Stimulated activated naive CD8-positive, alpha-beta T cell treated with anti-CD3 and anti-CD28 coated beads, Interleukin-15, amount 100 ng/mL, for 72 hours (primary cell): ENCODE data around the gene JARID2.

ENCODE experiments used
- ATAC-seq: fragments of 150-1000 bp; cut with Tn5 transposase; 2 replicates; pipeline ENCODE4 v1.10.0; 2021; ENCODE audit warnings: mild to moderate bottlenecking, moderate library complexity
- DNase-seq, 2 donors: peaks; one replicate each; pipeline ENCODE4 v3.0.0; 2021 to 2022
- H3K27ac Mint-ChIP-seq, 2 donors: one replicate each; pipeline ENCODE4 v1.8.0; 2022; ENCODE audit warnings: mild to moderate bottlenecking in 2 of 2, mixed read lengths in 2 of 2, moderate library complexity in 2 of 2
- H3K27me3 Mint-ChIP-seq: one replicate; pipeline ENCODE4 v1.8.0; 2022; ENCODE audit warnings: mixed read lengths
- H3K4me1 Mint-ChIP-seq: one replicate; pipeline ENCODE4 v1.8.0; 2022; ENCODE audit warnings: mild to moderate bottlenecking, mixed read lengths
- H3K4me3 Mint-ChIP-seq, 2 donors: one replicate each; pipeline ENCODE4 v1.8.0; 2022; ENCODE audit warnings: mild to moderate bottlenecking in 2 of 2, mixed read lengths in 2 of 2, moderate library complexity in 1 of 2
- H3K9me3 Mint-ChIP-seq, 2 donors: one replicate each; pipeline ENCODE4 v1.8.0; 2022; ENCODE audit warnings: mixed read lengths in 2 of 2

Gene JARID2

GRCh38 chr6:15336900-15337560 is 91.2 kb downstream of the JARID2 start:
- H3K4me3 Mint-ChIP-seq = peak overlapping the region; percentile 12 to 42
- H3K4me1 Mint-ChIP-seq = peaks cover 94% of the 10 kb centered on the region
- no peaks in the 10 kb centered on the region for H3K27me3 Mint-ChIP-seq
- DNase-seq = no peak
- no peak for ATAC-seq
- peak overlapping the region; percentile 7 to 13 for H3K27ac Mint-ChIP-seq
- no peaks in the 10 kb centered on the region for H3K9me3 Mint-ChIP-seq

DNA sequence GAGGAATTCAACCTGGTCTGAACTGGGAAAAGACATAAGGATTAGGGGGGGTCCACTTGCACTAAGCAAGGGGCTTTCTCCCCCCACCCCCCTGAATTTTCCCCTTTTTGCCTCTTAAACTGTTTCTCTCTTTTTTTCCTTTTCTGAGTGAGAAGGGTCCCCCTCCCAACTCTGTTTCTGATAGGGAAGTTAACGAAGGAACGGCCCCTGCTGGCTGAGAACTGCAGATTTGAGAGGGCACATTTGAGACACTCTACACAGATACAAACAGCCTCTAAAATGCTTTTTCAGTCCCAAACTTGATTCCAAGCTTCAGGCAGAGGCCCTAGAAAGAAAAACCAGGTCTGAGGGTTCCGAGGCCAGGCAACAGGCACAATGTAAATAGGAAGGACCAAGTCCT is 91.7 kb downstream of the JARID2 start:
- no peaks in the 10 kb centered on the region for H3K27me3 Mint-ChIP-seq
- no peak overlapping the region for H3K4me3 Mint-ChIP-seq
- ATAC-seq (no peak), DNase-seq (no peak)
- peaks cover 93% of the 10 kb centered on the region for H3K4me1 Mint-ChIP-seq
- H3K9me3 Mint-ChIP-seq = no peaks in the 10 kb centered on the region
- no peak overlapping the region for H3K27ac Mint-ChIP-seq

- no peak for ATAC-seq
- H3K27me3 Mint-ChIP-seq = no peaks in the 10 kb centered on the region
These were observed 92.6 kb downstream of the JARID2 start for GRCh38 chr6:15338476-15338875.

DNA sequence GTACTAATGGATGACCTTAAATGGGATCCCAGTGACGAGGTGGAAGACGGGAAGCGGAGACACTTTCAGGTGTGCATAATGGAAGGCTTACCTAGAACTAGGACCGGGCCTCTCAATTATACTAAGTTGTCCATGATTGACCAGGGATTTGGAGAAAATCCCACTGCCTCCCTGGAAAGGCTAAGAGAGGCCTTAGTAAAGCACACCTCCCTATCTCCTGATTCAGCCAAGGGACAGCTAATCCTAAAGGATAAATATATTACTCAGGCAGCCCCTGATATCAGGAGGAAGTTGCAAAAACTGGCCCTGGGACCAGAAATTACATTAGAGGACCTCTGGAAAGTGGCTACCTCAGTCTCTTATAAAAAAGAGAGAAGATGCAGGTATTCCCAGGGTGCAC is 93.2 kb downstream of the JARID2 start:
- Mint-ChIP-seq H3K4me3 (no peak overlapping the region), H3K27ac (no peak overlapping the region), H3K9me3 (no peaks in the 10 kb centered on the region), H3K27me3 (no peaks in the 10 kb centered on the region), H3K4me1 (peaks cover 95% of the 10 kb centered on the region)
- no peak for DNase-seq
- no peak for ATAC-seq

More at GRCh38 chr6:15338476-15338875, 92.6 kb downstream of the JARID2 start:
- no peaks in the 10 kb centered on the region for H3K9me3 Mint-ChIP-seq
- peaks cover 95% of the 10 kb centered on the region for H3K4me1 Mint-ChIP-seq
- no peak overlapping the region for H3K27ac Mint-ChIP-seq
- H3K4me3 Mint-ChIP-seq = no peak overlapping the region
- no peak for DNase-seq

GRCh38 chr6:15340105-15340601 is 94.3 kb downstream of the JARID2 start:
- no peak for ATAC-seq
- Mint-ChIP-seq H3K4me3 (peak overlapping the region; percentile 55 to 59), H3K27me3 (no peaks in the 10 kb centered on the region), H3K4me1 (peaks cover 93% of the 10 kb centered on the region), H3K9me3 (no peaks in the 10 kb centered on the region), H3K27ac (peak overlapping the region; percentile 47 to 83)
- no peak for DNase-seq

DNA sequence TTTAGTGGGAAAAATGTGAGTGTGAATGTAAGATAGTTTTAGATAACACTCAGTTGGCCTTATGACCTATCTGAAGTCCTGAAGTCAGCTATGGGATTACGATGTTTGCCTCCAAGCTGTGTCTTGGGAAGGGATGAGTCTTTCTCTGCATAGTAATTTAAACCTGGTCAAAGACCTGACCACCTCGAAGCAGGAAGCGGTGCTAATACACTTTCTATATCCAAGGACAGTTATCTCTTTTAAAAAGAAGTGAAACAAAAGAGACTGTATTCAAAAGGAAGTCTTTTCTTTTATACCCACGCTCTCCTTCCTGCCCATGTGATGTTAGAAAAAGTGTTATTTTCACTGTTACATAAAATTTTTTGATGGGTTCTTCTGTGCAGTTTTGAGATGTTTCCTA is 94.9 kb downstream of the JARID2 start:
- DNase-seq = no peak
- Mint-ChIP-seq H3K4me3 (peak overlapping the region; percentile 55 to 59), H3K4me1 (peaks cover 93% of the 10 kb centered on the region), H3K27me3 (no peaks in the 10 kb centered on the region), H3K9me3 (no peaks in the 10 kb centered on the region), H3K27ac (peak overlapping the region; percentile 47 to 83)
- peak; percentile 63 for ATAC-seq

DNA sequence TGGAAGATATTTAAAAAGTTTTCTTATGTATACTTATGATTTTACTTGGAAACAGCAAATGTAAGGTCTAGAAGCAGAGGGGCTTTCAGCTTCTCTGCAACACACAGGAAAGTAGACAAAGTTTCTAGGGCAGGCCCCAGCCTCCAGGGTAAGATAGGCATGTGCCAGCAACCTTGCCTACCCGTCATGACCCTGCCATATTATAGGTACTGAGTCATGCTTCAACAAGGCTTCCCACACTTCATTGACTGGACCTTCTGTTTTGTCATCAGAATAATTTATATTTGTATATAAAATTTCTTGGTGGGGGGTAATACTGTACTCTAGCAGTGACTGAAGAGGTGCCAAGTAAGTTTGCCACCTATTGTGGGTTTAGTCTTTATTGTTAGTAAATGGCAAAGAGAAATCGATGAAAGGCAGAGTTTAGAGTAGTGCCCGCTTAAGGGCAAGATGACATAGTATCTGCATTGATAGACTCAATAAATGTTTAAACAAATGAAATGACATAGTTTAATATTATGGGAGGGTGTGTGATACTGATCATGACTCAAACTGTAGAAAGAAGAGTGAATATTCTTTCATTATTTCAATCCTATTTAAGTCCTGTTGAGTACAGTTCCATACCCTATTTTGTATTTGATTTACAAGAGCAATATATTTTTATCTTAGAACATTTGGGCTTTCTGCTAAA is 95.6 kb downstream of the JARID2 start:
- no peak for DNase-seq
- no peaks in the 10 kb centered on the region for H3K27me3 Mint-ChIP-seq
- H3K4me1 Mint-ChIP-seq = peaks cover 93% of the 10 kb centered on the region
- no peaks in the 10 kb centered on the region for H3K9me3 Mint-ChIP-seq
- H3K27ac Mint-ChIP-seq = peak overlapping the region; percentile 30 to 72
- ATAC-seq = peak; percentile 56
- peak overlapping the region; percentile 59 to 65 for H3K4me3 Mint-ChIP-seq

GRCh38 chr6:15342114-15342513 is 96.2 kb downstream of the JARID2 start:
- H3K9me3 Mint-ChIP-seq = no peaks in the 10 kb centered on the region
- peak overlapping the region in 1 of 2 donors; percentile 77 for H3K27ac Mint-ChIP-seq
- no peak for DNase-seq
- H3K27me3 Mint-ChIP-seq = no peaks in the 10 kb centered on the region
- peaks cover 93% of the 10 kb centered on the region for H3K4me1 Mint-ChIP-seq
- no peak for ATAC-seq
- H3K4me3 Mint-ChIP-seq = peak overlapping the region; percentile 56 to 65

GRCh38 chr6:15343490-15344191 is 97.8 kb downstream of the JARID2 start:
- peak; percentile 37 for ATAC-seq
- no peaks in the 10 kb centered on the region for H3K9me3 Mint-ChIP-seq
- peak overlapping the region in 1 of 2 donors; percentile 86 for H3K27ac Mint-ChIP-seq
- H3K4me1 Mint-ChIP-seq = peaks cover 87% of the 10 kb centered on the region
- no peak for DNase-seq
- peak overlapping the region; percentile 73 to 79 for H3K4me3 Mint-ChIP-seq
- H3K27me3 Mint-ChIP-seq = no peaks in the 10 kb centered on the region

GRCh38 chr6:15344192-15344519 is 98.3 kb downstream of the JARID2 start:
- ATAC-seq = peak; percentile 22
- Mint-ChIP-seq H3K4me3 (peak overlapping the region; percentile 29 to 79), H3K27me3 (no peaks in the 10 kb centered on the region), H3K9me3 (no peaks in the 10 kb centered on the region), H3K4me1 (peaks cover 87% of the 10 kb centered on the region), H3K27ac (no peak overlapping the region)
- no peak for DNase-seq

GRCh38 chr6:15344831-15345230 is 99.0 kb downstream of the JARID2 start:
- H3K9me3 Mint-ChIP-seq = no peaks in the 10 kb centered on the region
- H3K27ac Mint-ChIP-seq = no peak overlapping the region
- no peaks in the 10 kb centered on the region for H3K27me3 Mint-ChIP-seq
- H3K4me1 Mint-ChIP-seq = peaks cover 90% of the 10 kb centered on the region
- no peak for DNase-seq
- peak overlapping the region in 1 of 2 donors; percentile 22 for H3K4me3 Mint-ChIP-seq
- no peak for ATAC-seq

DNA sequence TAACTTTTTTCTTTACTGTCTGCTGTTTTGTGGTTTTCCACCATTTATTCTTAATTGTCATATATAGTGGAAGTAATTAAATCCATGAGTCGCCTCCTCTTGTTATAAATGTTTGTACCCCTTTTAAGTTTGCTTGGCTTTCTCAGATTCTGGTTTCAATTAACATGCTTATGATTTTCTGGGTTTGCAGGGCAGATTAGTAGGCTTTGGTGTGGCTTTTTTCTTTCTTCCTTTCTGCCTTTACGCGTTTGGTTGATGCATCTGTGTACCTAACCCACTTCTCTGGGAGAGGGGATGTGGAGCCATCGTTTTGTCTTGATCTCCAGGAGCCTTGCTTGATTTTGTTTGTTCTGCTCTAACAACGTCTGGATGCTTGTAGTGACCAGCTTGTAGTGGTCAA is 100.4 kb downstream of the JARID2 start:
- H3K4me1 Mint-ChIP-seq = peaks cover 90% of the 10 kb centered on the region
- peak overlapping the region in 1 of 2 donors; percentile 14 for H3K27ac Mint-ChIP-seq
- no peaks in the 10 kb centered on the region for H3K27me3 Mint-ChIP-seq
- no peaks in the 10 kb centered on the region for H3K9me3 Mint-ChIP-seq
- H3K4me3 Mint-ChIP-seq = peak overlapping the region; percentile 42 to 48
- peak; percentile 71 for ATAC-seq
- no peak for DNase-seq

GRCh38 chr6:15348528-15348927 is 102.7 kb downstream of the JARID2 start:
- H3K4me1 Mint-ChIP-seq = peaks cover 91% of the 10 kb centered on the region
- no peaks in the 10 kb centered on the region for H3K9me3 Mint-ChIP-seq
- DNase-seq (no peak), ATAC-seq (no peak)
- no peaks in the 10 kb centered on the region for H3K27me3 Mint-ChIP-seq
- no peak overlapping the region for H3K4me3 Mint-ChIP-seq
- no peak overlapping the region for H3K27ac Mint-ChIP-seq

DNA sequence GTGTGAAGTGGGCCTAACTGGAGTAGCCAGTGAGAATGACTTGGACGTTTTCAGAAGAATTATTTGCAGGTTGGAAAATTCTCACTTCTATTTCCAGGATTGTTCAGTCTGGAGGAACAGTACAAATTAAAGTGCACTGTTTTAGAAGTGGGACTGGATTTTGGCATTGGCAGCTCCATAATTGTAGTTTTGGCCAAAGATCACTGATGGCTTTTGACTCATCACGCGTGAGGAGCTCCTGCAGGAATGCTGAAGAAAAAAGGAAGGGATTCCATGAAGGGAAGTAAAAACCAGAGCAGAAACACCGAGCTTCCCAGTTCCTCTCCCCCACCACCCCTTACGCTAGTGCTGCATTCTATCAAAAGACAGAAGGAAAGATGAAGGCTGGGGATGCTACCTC is 103.5 kb downstream of the JARID2 start:
- Mint-ChIP-seq H3K27me3 (no peaks in the 10 kb centered on the region), H3K27ac (no peak overlapping the region), H3K9me3 (no peaks in the 10 kb centered on the region), H3K4me1 (peaks cover 90% of the 10 kb centered on the region), H3K4me3 (no peak overlapping the region)
- ATAC-seq (no peak), DNase-seq (no peak)

DNA sequence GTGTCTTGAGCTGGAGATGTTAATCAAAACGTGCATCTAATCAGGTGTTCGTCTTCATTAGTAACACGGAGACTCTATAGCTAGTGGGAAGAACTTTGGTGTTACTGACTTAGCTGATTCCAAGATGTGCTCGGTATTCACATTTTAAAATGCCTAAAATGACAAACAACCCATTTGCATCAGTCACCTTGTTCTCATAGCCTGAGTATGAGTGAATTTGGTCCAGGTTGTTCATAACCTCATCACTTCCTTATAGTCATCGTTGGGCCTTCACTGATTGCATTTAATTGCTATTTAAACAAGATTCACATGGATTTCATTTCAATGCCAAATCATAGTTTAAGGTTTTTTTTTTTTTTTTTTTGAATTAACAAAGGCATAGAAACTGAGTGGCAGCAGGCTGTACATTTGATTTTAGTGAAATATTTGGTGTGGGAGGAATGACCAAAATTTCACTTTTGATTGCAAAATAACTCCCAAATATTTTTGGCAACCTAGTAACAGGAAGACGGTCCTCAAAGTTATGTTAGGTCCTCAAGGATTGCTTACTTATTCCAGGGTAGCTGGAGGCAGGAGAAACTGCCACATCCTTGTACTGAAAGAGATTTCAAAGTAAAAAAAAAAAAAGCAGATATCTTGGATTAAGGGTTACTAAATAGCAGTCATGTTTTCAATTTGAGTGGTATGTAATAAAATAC is 104.7 kb downstream of the JARID2 start:
- no peaks in the 10 kb centered on the region for H3K27me3 Mint-ChIP-seq
- peaks cover 89% of the 10 kb centered on the region for H3K4me1 Mint-ChIP-seq
- ATAC-seq (no peak), DNase-seq (no peak)
- no peak overlapping the region for H3K27ac Mint-ChIP-seq
- no peaks in the 10 kb centered on the region for H3K9me3 Mint-ChIP-seq
- no peak overlapping the region for H3K4me3 Mint-ChIP-seq
